ENCODE data around the gene MMP21.
A peak's percentile ranks its signal among the peaks of the same experiment; 100 is the strongest.

The MMP21 gene

GRCh38 chr10:125765835-125766234 lies 9.8 kb downstream of the MMP21 start:
- no peak for DNase-seq (ENCODE audit: low read depth in 2 of 3, low spot score in 1 of 3)

- DNase-seq (ENCODE audit: low read depth in 2 of 3, low spot score in 1 of 3) = no peak
These were observed 12.7 kb downstream of the MMP21 start for GRCh38 chr10:125762692-125763648.

GRCh38 chr10:125761961-125762360 lies 13.7 kb downstream of the MMP21 start:
- DNase-seq (ENCODE audit: low read depth in 2 of 3, low spot score in 1 of 3) = no peak

GRCh38 chr10:125757742-125758141 lies 17.9 kb downstream of the MMP21 start:
- DNase-seq (ENCODE audit: low read depth in 2 of 3, low spot score in 1 of 3) = no peak

- no peak for DNase-seq (ENCODE audit: low read depth in 2 of 3, low spot score in 1 of 3)
These were observed 18.7 kb downstream of the MMP21 start for GRCh38 chr10:125756853-125757487.

- no peak for DNase-seq (ENCODE audit: low read depth in 2 of 3, low spot score in 1 of 3)
These were observed 19.4 kb downstream of the MMP21 start for GRCh38 chr10:125756196-125756595.

GRCh38 chr10:125747417-125747816 lies 28.2 kb downstream of the MMP21 start:
- no peak for DNase-seq (ENCODE audit: low read depth in 2 of 3, low spot score in 1 of 3)

- no peak for DNase-seq (ENCODE audit: low read depth in 2 of 3, low spot score in 1 of 3)
These were observed 30.7 kb downstream of the MMP21 start for GRCh38 chr10:125744909-125745308.

GRCh38 chr10:125742465-125742864 lies 33.2 kb downstream of the MMP21 start:
- no peak for DNase-seq (ENCODE audit: low read depth in 2 of 3, low spot score in 1 of 3)

GRCh38 chr10:125739994-125740679 lies 35.5 kb downstream of the MMP21 start:
- no peak for DNase-seq (ENCODE audit: low read depth in 2 of 3, low spot score in 1 of 3)

GRCh38 chr10:125738206-125738605 lies 37.4 kb downstream of the MMP21 start:
- no peak for DNase-seq (ENCODE audit: low read depth in 2 of 3, low spot score in 1 of 3)

- no peak for DNase-seq (ENCODE audit: low read depth in 2 of 3, low spot score in 1 of 3)
These were observed 40.8 kb downstream of the MMP21 start for GRCh38 chr10:125734823-125735222.

- DNase-seq (ENCODE audit: low read depth in 2 of 3, low spot score in 1 of 3) = no peak
These were observed 41.5 kb downstream of the MMP21 start for GRCh38 chr10:125734148-125734547.

- no peak for DNase-seq (ENCODE audit: low read depth in 2 of 3, low spot score in 1 of 3)
These were observed 48.2 kb downstream of the MMP21 start for GRCh38 chr10:125727436-125727835.

- DNase-seq (ENCODE audit: low read depth in 2 of 3, low spot score in 1 of 3) = no peak
These were observed 48.7 kb downstream of the MMP21 start for GRCh38 chr10:125726914-125727313.

GRCh38 chr10:125722811-125723210 lies 52.8 kb downstream of the MMP21 start:
- DNase-seq (ENCODE audit: low read depth in 2 of 3, low spot score in 1 of 3) = no peak

- DNase-seq (ENCODE audit: low read depth in 2 of 3, low spot score in 1 of 3) = no peak
These were observed 54.6 kb downstream of the MMP21 start for GRCh38 chr10:125721035-125721434.

- no peak for DNase-seq (ENCODE audit: low read depth in 2 of 3, low spot score in 1 of 3)
These were observed 55.6 kb downstream of the MMP21 start for GRCh38 chr10:125720002-125720382.

GRCh38 chr10:125719173-125720001 lies 56.2 kb downstream of the MMP21 start, which contains the start of gene EDRF1:
EDRF1 (plus strand) TSS chr10:125719709; CDS start chr10:125719808, 99 bp downstream.
- DNase-seq (ENCODE audit: low read depth in 2 of 3, low spot score in 1 of 3) = peak; percentile 97 to 99 (median 98)
